Panc1 (cell line): ENCODE data around the gene POLN. TPM values are rescaled to one million over a fixed set of nuclear protein-coding genes. Genes with fewer than 3 reads are reported as not detected.

Source experiments
- ATAC-seq: fragments of 200-7000 bp; cut with Tn5 transposase; 2 replicates; pipeline ENCODE4 v1.9.1; 2020; ENCODE audit warnings: mild to moderate bottlenecking, moderate library complexity
- BruUV-seq: library from RNA; stranded (reverse); fragments of 400-500 nt; replicated peaks from 2 replicates; lab custom pipeline; 2021; lab: Mats Ljungman, UMichigan
- CTCF ChIA-PET: fragments of 300-600 bp; sonication (Branson Sonifier 250); formaldehyde crosslinking; loops from one replicate; lab custom pipeline; 2022; ENCODE audit warnings: antibody characterized with exemption; lab: Charles Lee
- POLR2A ChIA-PET: fragments of 300-600 bp; sonication (Branson Sonifier 250); formaldehyde crosslinking; loops from one replicate; lab custom pipeline; 2022; ENCODE audit warnings: antibody characterized with exemption; lab: Charles Lee
- DNase-seq: peaks from one replicate; pipeline ENCODE4 v3.0.0-alpha.2; 2010; ENCODE audit warnings: low read depth, low spot score
- H3K27ac ChIP-seq: 2 replicates; pipeline ENCODE4 v1.5.1; 2011; ENCODE audit warnings: mild to moderate bottlenecking, low read length, inconsistent platforms
- H3K27me3 ChIP-seq: fragments of 200-500 bp; sonication (Bioruptor generic); 2 replicates; pipeline ENCODE4 v1.6.0; 2014; ENCODE audit warnings: low read length, inconsistent platforms; ENCODE audit not compliant: control insufficient read depth, insufficient read depth
- H3K36me3 ChIP-seq: fragments of 200-500 bp; sonication (Bioruptor generic); 2 replicates; pipeline ENCODE4 v1.5.1; 2014; ENCODE audit warnings: inconsistent platforms, mild to moderate bottlenecking, low read length, moderate library complexity; ENCODE audit not compliant: control insufficient read depth, insufficient read depth
- H3K4me1 ChIP-seq: 2 replicates; pipeline ENCODE4 v1.5.1; 2011; ENCODE audit warnings: inconsistent platforms, mild to moderate bottlenecking, low read length, moderate library complexity; ENCODE audit not compliant: control insufficient read depth, insufficient read depth
- H3K4me3 ChIP-seq, 2 experiments: 2 replicates each; pipeline ENCODE4 v1.5.1; 2011 to 2012; ENCODE audit warnings: low read depth in 2 of 2, low read length in 2 of 2, mild to moderate bottlenecking in 2 of 2, inconsistent platforms in 1 of 2, moderate library complexity in 1 of 2
- H3K9me3 ChIP-seq: fragments of 200-500 bp; sonication (Bioruptor generic); 2 replicates; pipeline ENCODE4 v1.5.1; 2014; ENCODE audit warnings: low read depth, mild to moderate bottlenecking, inconsistent platforms, low read length, moderate library complexity; ENCODE audit not compliant: control insufficient read depth, insufficient read depth
- POLR2AphosphoS5 ChIP-seq: IDR thresholded peaks from 2 replicates; pipeline ENCODE4 v1.6.1; 2012; ENCODE audit warnings: mild to moderate bottlenecking, low read depth, low read length, moderate library complexity
- SIN3A ChIP-seq: IDR thresholded peaks from 2 replicates; pipeline ENCODE4 v1.6.1; 2012; ENCODE audit warnings: low read depth, mild to moderate bottlenecking, low read length, moderate library complexity, borderline replicate concordance; ENCODE audit not compliant: insufficient read depth
- TCF7L2 ChIP-seq: IDR thresholded peaks from 2 replicates; pipeline ENCODE4 v1.6.1; 2011; ENCODE audit warnings: mild to moderate bottlenecking, low read depth, low read length, inconsistent platforms
- in situ Hi-C: cut with HindIII; loops from 2 replicates; pipeline ENCODE4 v1.10.0; 2016; ENCODE audit warnings: low sequenced_read_pairs, low pct_unique_long_range_greater_than_20kb
- intact Hi-C: fragments of 100-400 bp; cut with micrococcal nuclease; formaldehyde crosslinking; loops from one replicate; pipeline ENCODE4 v1.10.0; 2022; ENCODE audit not compliant: unreplicated experiment
- total RNA-seq: library from RNA; stranded (reverse); gene quantifications from one replicate; pipeline ENCODE4 v1.2.1, GENCODE V29; 2021; ENCODE audit not compliant: unreplicated experiment
- TF ChIP-seq, protein P1 (sequence below), 2 experiments: IDR thresholded peaks; 2 replicates each; pipeline ENCODE4 v1.6.1; 2011 to 2012; ENCODE audit warnings: low read depth in 2 of 2, control low read depth in 1 of 2, low read length in 1 of 2, mild to moderate bottlenecking in 1 of 2, moderate library complexity in 1 of 2; ENCODE audit not compliant: insufficient read depth in 1 of 2
- TF ChIP-seq, protein P2 (sequence below): fragments of 450-650 bp; IDR thresholded peaks from 2 replicates; pipeline ENCODE4 v1.5.1; 2017; ENCODE audit warnings: mild to moderate bottlenecking

POLN gene
- total RNA-seq, 1 experiment from 2014 or later, result 4.3 TPM

DNA sequence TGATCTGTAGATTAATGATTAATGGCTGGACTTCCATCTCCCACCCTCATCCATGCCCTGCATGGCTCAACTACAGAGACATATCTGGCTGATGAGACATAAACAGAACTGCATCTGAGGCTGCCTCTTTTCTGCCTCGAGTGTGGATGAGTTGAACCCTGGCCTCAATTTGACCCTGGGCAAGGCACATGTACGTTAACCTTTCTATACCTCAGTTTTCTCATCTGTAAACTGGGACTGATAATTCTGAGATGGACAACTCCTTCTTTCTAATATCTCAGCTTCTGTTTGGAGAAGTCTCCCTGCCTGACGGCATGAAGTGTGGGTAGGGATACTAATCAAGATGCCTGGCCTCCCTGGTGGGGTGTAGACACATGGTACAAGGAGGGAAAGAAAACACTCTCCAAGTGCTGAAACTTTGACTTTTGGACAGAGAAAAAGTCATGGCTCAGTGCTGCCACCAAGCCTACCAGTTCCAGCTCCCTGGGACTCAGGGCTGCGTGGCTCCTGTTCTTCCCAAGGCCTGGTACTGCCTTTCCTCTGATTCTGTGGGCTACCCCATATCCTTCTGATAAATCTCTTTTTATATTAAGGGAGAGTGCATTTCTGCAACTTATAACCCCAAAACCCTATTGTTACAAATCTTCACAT, 64.4 kb downstream of the POLN start:
- ATAC-seq (no peak), DNase-seq (no peak)
- BruUV-seq, result no TSS peak
- H3K4me1 ChIP-seq, result no peaks in the 10 kb centered on the region
- CTCF ChIA-PET, result no interaction called here
- H3K36me3 ChIP-seq, result no peaks in the 10 kb centered on the region
- in situ Hi-C loops, result no loop called here
- intact Hi-C loops, result no loop called here
- H3K27me3 ChIP-seq, result no peaks in the 10 kb centered on the region
- H3K4me3 ChIP-seq, result no peak overlapping the region
- H3K9me3 ChIP-seq, result no peaks in the 10 kb centered on the region
- TF ChIP-seq, protein P1, sequence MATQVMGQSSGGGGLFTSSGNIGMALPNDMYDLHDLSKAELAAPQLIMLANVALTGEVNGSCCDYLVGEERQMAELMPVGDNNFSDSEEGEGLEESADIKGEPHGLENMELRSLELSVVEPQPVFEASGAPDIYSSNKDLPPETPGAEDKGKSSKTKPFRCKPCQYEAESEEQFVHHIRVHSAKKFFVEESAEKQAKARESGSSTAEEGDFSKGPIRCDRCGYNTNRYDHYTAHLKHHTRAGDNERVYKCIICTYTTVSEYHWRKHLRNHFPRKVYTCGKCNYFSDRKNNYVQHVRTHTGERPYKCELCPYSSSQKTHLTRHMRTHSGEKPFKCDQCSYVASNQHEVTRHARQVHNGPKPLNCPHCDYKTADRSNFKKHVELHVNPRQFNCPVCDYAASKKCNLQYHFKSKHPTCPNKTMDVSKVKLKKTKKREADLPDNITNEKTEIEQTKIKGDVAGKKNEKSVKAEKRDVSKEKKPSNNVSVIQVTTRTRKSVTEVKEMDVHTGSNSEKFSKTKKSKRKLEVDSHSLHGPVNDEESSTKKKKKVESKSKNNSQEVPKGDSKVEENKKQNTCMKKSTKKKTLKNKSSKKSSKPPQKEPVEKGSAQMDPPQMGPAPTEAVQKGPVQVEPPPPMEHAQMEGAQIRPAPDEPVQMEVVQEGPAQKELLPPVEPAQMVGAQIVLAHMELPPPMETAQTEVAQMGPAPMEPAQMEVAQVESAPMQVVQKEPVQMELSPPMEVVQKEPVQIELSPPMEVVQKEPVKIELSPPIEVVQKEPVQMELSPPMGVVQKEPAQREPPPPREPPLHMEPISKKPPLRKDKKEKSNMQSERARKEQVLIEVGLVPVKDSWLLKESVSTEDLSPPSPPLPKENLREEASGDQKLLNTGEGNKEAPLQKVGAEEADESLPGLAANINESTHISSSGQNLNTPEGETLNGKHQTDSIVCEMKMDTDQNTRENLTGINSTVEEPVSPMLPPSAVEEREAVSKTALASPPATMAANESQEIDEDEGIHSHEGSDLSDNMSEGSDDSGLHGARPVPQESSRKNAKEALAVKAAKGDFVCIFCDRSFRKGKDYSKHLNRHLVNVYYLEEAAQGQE (IDR thresholded peaks at IDR 0.05; ENCODE audit: insufficient read depth in 1 of 2, low read depth in 2 of 2, low read length in 1 of 2), result peak; percentile 22 to 49; a peak in 2 of 4 replicates
- TF ChIP-seq, protein P2, sequence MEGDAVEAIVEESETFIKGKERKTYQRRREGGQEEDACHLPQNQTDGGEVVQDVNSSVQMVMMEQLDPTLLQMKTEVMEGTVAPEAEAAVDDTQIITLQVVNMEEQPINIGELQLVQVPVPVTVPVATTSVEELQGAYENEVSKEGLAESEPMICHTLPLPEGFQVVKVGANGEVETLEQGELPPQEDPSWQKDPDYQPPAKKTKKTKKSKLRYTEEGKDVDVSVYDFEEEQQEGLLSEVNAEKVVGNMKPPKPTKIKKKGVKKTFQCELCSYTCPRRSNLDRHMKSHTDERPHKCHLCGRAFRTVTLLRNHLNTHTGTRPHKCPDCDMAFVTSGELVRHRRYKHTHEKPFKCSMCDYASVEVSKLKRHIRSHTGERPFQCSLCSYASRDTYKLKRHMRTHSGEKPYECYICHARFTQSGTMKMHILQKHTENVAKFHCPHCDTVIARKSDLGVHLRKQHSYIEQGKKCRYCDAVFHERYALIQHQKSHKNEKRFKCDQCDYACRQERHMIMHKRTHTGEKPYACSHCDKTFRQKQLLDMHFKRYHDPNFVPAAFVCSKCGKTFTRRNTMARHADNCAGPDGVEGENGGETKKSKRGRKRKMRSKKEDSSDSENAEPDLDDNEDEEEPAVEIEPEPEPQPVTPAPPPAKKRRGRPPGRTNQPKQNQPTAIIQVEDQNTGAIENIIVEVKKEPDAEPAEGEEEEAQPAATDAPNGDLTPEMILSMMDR, result peak; percentile 19; the same call in 1 of the 2 replicates
- TF ChIP-seq POLR2AphosphoS5, result no peak
- H3K27ac ChIP-seq, result no peak overlapping the region
- POLR2A ChIA-PET, result no interaction called here

DNA sequence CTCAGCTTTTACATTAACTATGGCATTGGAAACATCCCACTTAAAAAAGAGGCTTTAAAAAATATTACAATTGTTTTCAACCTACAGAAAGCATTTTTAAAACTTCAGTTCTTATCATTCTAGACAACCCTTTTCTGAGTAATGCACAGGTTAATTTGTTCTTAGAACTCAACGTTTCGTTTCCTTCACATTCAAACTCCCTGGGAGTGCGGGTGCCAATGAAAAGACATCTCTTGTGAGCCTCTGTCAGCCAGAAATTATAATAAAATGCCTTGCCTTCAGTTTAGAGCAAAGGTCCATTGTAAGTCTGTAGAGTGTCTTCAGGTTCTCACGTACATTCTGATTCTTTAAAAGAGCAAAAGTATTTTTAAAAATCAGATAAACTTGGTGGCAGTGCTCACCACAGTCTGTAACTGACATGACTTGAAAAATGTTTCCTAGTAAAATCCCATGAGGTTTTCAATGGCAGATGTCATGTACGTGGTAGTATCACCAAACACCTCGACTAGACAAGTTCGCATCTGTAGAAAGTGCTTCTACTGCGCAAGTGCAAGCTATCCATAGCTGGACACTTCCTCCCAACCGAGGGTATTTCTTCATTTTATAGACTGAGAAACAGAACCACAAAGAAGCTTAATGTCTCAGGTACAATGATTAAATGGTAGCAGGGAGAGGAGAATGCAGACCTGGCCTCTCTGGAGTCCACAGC, 65.8 kb downstream of the POLN start:
- Histone ChIP-seq H3K4me3 (no peak overlapping the region), H3K27me3 (no peaks in the 10 kb centered on the region), H3K9me3 (no peaks in the 10 kb centered on the region), H3K27ac (no peak overlapping the region), H3K36me3 (no peaks in the 10 kb centered on the region), H3K4me1 (no peaks in the 10 kb centered on the region)
- ChIA-PET POLR2A (no interaction called here), CTCF (no interaction called here)
- no TSS peak for BruUV-seq
- TF ChIP-seq POLR2AphosphoS5 (no peak), SIN3A (no peak), TCF7L2 (no peak)
- TF ChIP-seq, protein P2, result no peak
- TF ChIP-seq, protein P1 (IDR thresholded peaks at IDR 0.05; ENCODE audit: insufficient read depth in 1 of 2, low read depth in 2 of 2, low read length in 1 of 2), result no peak
- intact Hi-C loops (no loop called here), in situ Hi-C loops (no loop called here)
- ATAC-seq (no peak), DNase-seq (no peak)
